ENCODE measurements around the gene SLC41A1.

GRCh38 chr1:205852969-205853368, 40.0 kb upstream of the SLC41A1 start:
- TF ChIP-seq USF1 (IDR thresholded peaks at IDR 0.05; ENCODE audit: borderline replicate concordance, low read depth) (no peak), YY1 (IDR thresholded peaks at IDR 0.05; ENCODE audit: low read depth) (no peak), RAD21 (IDR thresholded peaks at IDR 0.05; ENCODE audit: low read length) (no peak), FOXM1 (IDR thresholded peaks at IDR 0.05; ENCODE audit: low read depth) (no peak), CTCF (IDR thresholded peaks at IDR 0.05) (no peak), NFIC (IDR thresholded peaks at IDR 0.05; ENCODE audit: borderline replicate concordance) (no peak), JUND (IDR thresholded peaks at IDR 0.05) (no peak), EZH2phosphoT487 (IDR thresholded peaks at IDR 0.05; ENCODE audit: borderline replicate concordance, low read depth) (no peak), SIN3A (IDR thresholded peaks at IDR 0.05; ENCODE audit: borderline replicate concordance, low read depth, low read length) (no peak)

All from SK-N-SH (cell line).